H1 (cell line): ENCODE data around the gene NDUFV1. TPM values are rescaled to one million over a fixed set of nuclear protein-coding genes. Genes with fewer than 3 reads are reported as not detected.

Source experiments
- CTCF ChIA-PET: fragments of 300-600 bp; sonication (Branson Sonifier 250); formaldehyde crosslinking; loops from one replicate; lab custom pipeline; 2021; ENCODE audit not compliant: partially characterized antibody; lab: Charles Lee
- POLR2A ChIA-PET: fragments of 300-600 bp; sonication (Branson Sonifier 250); formaldehyde crosslinking; loops from one replicate; lab custom pipeline; 2021; ENCODE audit warnings: inconsistent platforms; ENCODE audit not compliant: partially characterized antibody; lab: Charles Lee
- DNase-seq, 2 experiments: peaks; one replicate each; pipeline versions ENCODE4 v3.0.0 to v3.0.0-alpha.2; 2010 to 2022; ENCODE audit warnings: low spot score in 2 of 2, low read depth in 1 of 2, mixed read lengths in 1 of 2
- FAIRE-seq: peaks from 2 replicates; lab custom pipeline; 2011; peaks lifted over from hg19 to GRCh38; lab: Jason Lieb, UNC
- H2AFZ ChIP-seq: 2 replicates; pipeline ENCODE4 v1.8.1; 2012; ENCODE audit warnings: low read length, inconsistent platforms
- H2AK5ac ChIP-seq: 2 replicates; pipeline ENCODE4 v1.6.1; 2013; ENCODE audit warnings: low read depth, low read length
- H2BK120ac ChIP-seq: replicated peaks from 2 replicates; pipeline ENCODE3; 2013; ENCODE audit warnings: low read depth, low read length, inconsistent platforms
- H2BK12ac ChIP-seq: 2 replicates; pipeline ENCODE4 v1.6.1; 2013; ENCODE audit warnings: low read depth, low read length
- H2BK15ac ChIP-seq: 2 replicates; pipeline ENCODE4 v1.6.1; 2013; ENCODE audit warnings: low read length
- H2BK20ac ChIP-seq: 2 replicates; pipeline ENCODE4 v1.6.1; 2013; ENCODE audit warnings: low read length
- H2BK5ac ChIP-seq: 2 replicates; pipeline ENCODE4 v1.6.1; 2013; ENCODE audit warnings: low read depth, low read length
- H3K14ac ChIP-seq: 2 replicates; pipeline ENCODE4 v1.6.1; 2013; ENCODE audit warnings: inconsistent platforms; ENCODE audit not compliant: insufficient read length
- H3K18ac ChIP-seq: 2 replicates; pipeline ENCODE4 v1.6.1; 2013; ENCODE audit warnings: low read length; ENCODE audit errors: extremely low read depth
- H3K23ac ChIP-seq: 2 replicates; pipeline ENCODE4 v1.6.1; 2013; ENCODE audit warnings: inconsistent platforms; ENCODE audit not compliant: insufficient read length
- H3K23me2 ChIP-seq: 2 replicates; pipeline ENCODE4 v1.6.1; 2013; ENCODE audit warnings: low read depth, low read length
- H3K27ac ChIP-seq: 2 replicates; pipeline ENCODE4 v1.6.1; 2011; ENCODE audit warnings: low read depth, low read length, inconsistent platforms
- H3K27me3 ChIP-seq, 4 experiments: replicated peaks in 1 of 4; 1 replicate in 1 of 4; 2 replicates in 3 of 4; pipeline versions ENCODE4 v1.6.1 to v1.8.1; 2011 to 2013; ENCODE audit warnings: low read length in 3 of 4, mild to moderate bottlenecking in 3 of 4, inconsistent platforms in 2 of 4, mixed read lengths in 2 of 4, moderate library complexity in 1 of 4; ENCODE audit not compliant: control insufficient read depth in 3 of 4, insufficient read depth in 3 of 4; ENCODE audit errors: extremely low read depth in 1 of 4
- H3K36me3 ChIP-seq, 4 experiments: 2 replicates each; pipeline versions ENCODE4 v1.6.1 to v1.8.1; 2011 to 2013; ENCODE audit warnings: mild to moderate bottlenecking in 4 of 4, low read length in 3 of 4, moderate library complexity in 2 of 4, control low read depth in 1 of 4, inconsistent platforms in 1 of 4; ENCODE audit not compliant: insufficient read depth in 4 of 4, control insufficient read depth in 2 of 4
- H3K4ac ChIP-seq: replicated peaks from 2 replicates; pipeline ENCODE3; 2013; ENCODE audit warnings: low read length, low read depth, mixed read lengths, inconsistent platforms; ENCODE audit not compliant: insufficient read length
- H3K4me1 ChIP-seq, 4 experiments: replicated peaks in 1 of 4; 1 replicate in 1 of 4; 2 replicates in 3 of 4; pipeline versions ENCODE4 v1.6.1 to v1.8.1; 2011 to 2013; ENCODE audit warnings: low read length in 3 of 4, inconsistent platforms in 2 of 4, mixed read lengths in 1 of 4; ENCODE audit not compliant: insufficient read depth in 4 of 4, control insufficient read depth in 3 of 4
- H3K4me2 ChIP-seq, 2 experiments: 2 replicates each; pipeline versions ENCODE4 v1.6.1 to v1.8.1; 2011 to 2013; ENCODE audit warnings: low read depth in 2 of 2, low read length in 2 of 2, control low read depth in 1 of 2, inconsistent platforms in 1 of 2, mild to moderate bottlenecking in 1 of 2; ENCODE audit not compliant: insufficient read depth in 1 of 2
- H3K4me3 ChIP-seq, 4 experiments: fragments of 200-600, 300-600 bp in 1 of 4; sonication (generic), shearing (Covaris generic), sonication (Bioruptor Twin) in 1 of 4; 2 replicates each; pipeline versions ENCODE4 v1.5.1 to v1.8.1; 2011 to 2016; ENCODE audit warnings: low read length in 4 of 4, low read depth in 3 of 4, control low read depth in 2 of 4, inconsistent platforms in 2 of 4, mild to moderate bottlenecking in 2 of 4, mixed read lengths in 1 of 4, moderate library complexity in 1 of 4; ENCODE audit not compliant: insufficient read depth in 2 of 4; ENCODE audit errors: extremely low read depth in 1 of 4
- H3K56ac ChIP-seq: replicated peaks from 2 replicates; pipeline ENCODE3; 2013; ENCODE audit warnings: low read depth, mild to moderate bottlenecking, mixed read lengths, low read length, inconsistent platforms; ENCODE audit not compliant: insufficient read length
- H3K79me1 ChIP-seq: 2 replicates; pipeline ENCODE4 v1.6.1; 2013; ENCODE audit warnings: low read depth, low read length, control low read depth
- H3K79me2 ChIP-seq, 2 experiments: 2 replicates each; pipeline versions ENCODE4 v1.6.1 to v1.8.1; 2012 to 2013; ENCODE audit warnings: low read length in 2 of 2, mild to moderate bottlenecking in 2 of 2, inconsistent platforms in 1 of 2; ENCODE audit not compliant: insufficient read depth in 2 of 2, control insufficient read depth in 1 of 2
- H3K9ac ChIP-seq, 4 experiments: replicated peaks in 1 of 4; 1 replicate in 1 of 4; 2 replicates in 3 of 4; pipeline versions ENCODE4 v1.6.1 to v1.8.1; 2011 to 2013; ENCODE audit warnings: low read depth in 3 of 4, low read length in 3 of 4, control low read depth in 2 of 4, mild to moderate bottlenecking in 2 of 4, moderate library complexity in 2 of 4, inconsistent platforms in 1 of 4; ENCODE audit errors: extremely low read depth in 1 of 4
- H3K9me3 ChIP-seq, 2 experiments: 2 replicates each; pipeline versions ENCODE4 v1.6.1 to v1.8.1; 2012 to 2013; ENCODE audit warnings: mild to moderate bottlenecking in 2 of 2, moderate library complexity in 2 of 2, control low read depth in 1 of 2, inconsistent platforms in 1 of 2, low read depth in 1 of 2, low read length in 1 of 2, mixed read lengths in 1 of 2; ENCODE audit not compliant: insufficient read depth in 2 of 2
- H4K20me1 ChIP-seq, 2 experiments: replicated peaks in 1 of 2; 2 replicates each; pipeline versions ENCODE3 to v1.8.1; 2011 to 2013; ENCODE audit warnings: inconsistent platforms in 2 of 2, low read length in 2 of 2, mild to moderate bottlenecking in 1 of 2; ENCODE audit not compliant: insufficient read depth in 2 of 2, control insufficient read depth in 1 of 2
- H4K5ac ChIP-seq: 2 replicates; pipeline ENCODE4 v1.6.1; 2013; ENCODE audit warnings: low read length, low read depth, mixed read lengths, inconsistent platforms; ENCODE audit not compliant: insufficient read length
- H4K8ac ChIP-seq: 2 replicates; pipeline ENCODE4 v1.8.0; 2013; ENCODE audit warnings: mild to moderate bottlenecking, moderate library complexity, low read length, inconsistent platforms; ENCODE audit not compliant: insufficient read depth; ENCODE audit errors: extremely low read depth
- H4K91ac ChIP-seq: replicated peaks from 2 replicates; pipeline ENCODE3; 2013; ENCODE audit warnings: low read length, mixed read lengths, inconsistent platforms; ENCODE audit not compliant: insufficient read length
- GABPA ChIP-seq: IDR thresholded peaks from 2 replicates; pipeline ENCODE4 v1.6.1; 2011; ENCODE audit warnings: mild to moderate bottlenecking, low read length, moderate library complexity, borderline replicate concordance; ENCODE audit not compliant: insufficient read depth
- NRF1 ChIP-seq: IDR thresholded peaks from 2 replicates; pipeline ENCODE4 v1.6.1; 2011; ENCODE audit warnings: mild to moderate bottlenecking, low read depth, low read length, improper control_type of control experiment
- TAF1 ChIP-seq: IDR thresholded peaks from 2 replicates; pipeline ENCODE4 v1.6.1; 2011; ENCODE audit warnings: mild to moderate bottlenecking, low read depth, low read length
- WGBS, 2 experiments: shearing (Covaris generic) in 1 of 2; methylation state at CpG; one replicate each; pipeline versions ENCODE4 v1.1.6 to v1.1.7; 2013 to 2015; ENCODE audit warnings: low lambda C conversion rate in 2 of 2, mixed read lengths in 2 of 2, inconsistent platforms in 1 of 2, low coverage in 1 of 2, missing lambda C conversion rate in 1 of 2; ENCODE audit not compliant: insufficient replicate concordance in 2 of 2, insufficient coverage in 1 of 2, insufficient read length in 1 of 2; ENCODE audit errors: extremely low coverage in 1 of 2, missing lambda C conversion rate in 1 of 2; 5-methylcytosine and 5-hydroxymethylcytosine counted together
- polyA plus RNA-seq, 7 experiments: library from polyadenylated mRNA; depleted of rRNA in 3 of 7; stranded (reverse) in 5 of 7; unstranded in 2 of 7; fragments of >200 nt in 5 of 7; fragments of 200-250 nt in 2 of 7; gene quantifications; 1 replicate in 5 of 7; 2 replicates in 1 of 7; 4 replicates in 1 of 7; pipeline versions ENCODE4 v1.2.1 to v1.2.3, GENCODE V29; 2011 to 2013; ENCODE audit warnings: missing spikeins in 2 of 7, mixed read lengths in 2 of 7
- total RNA-seq: library from RNA; stranded (reverse); fragmentation: NEBNext Ultra II Directional; extraction: Animal tissue kit (Norgen Biotek cat#: 25700); gene quantifications from 2 replicates; pipeline ENCODE4 v1.2.1, GENCODE V29; 2021

The NDUFV1 gene
- total and polyA plus RNA-seq, 2 of the 8 experiments (the other 6 are each of a cell fraction or from before 2014, with no cell fraction given) = 125 to 131 TPM

- Histone ChIP-seq H3K36me3 (no peaks in the 10 kb centered on the region), H4K91ac (no peak overlapping the region), H2BK5ac (no peak overlapping the region), H3K9ac (no peak overlapping the region), H3K9me3 (peaks cover 0 to 4% of the 10 kb centered on the region in 2 experiments; a peak in 1 of 4 replicates), H2AK5ac (no peak overlapping the region), H3K79me2 (no peaks in the 10 kb centered on the region), H3K56ac (no peak overlapping the region), H3K4me1 (peaks cover 0 to 3% (median 1%) of the 10 kb centered on the region in 4 experiments; a peak in 1 of 7 replicates), H3K14ac (no peak overlapping the region), H3K27me3 (peaks cover 0 to 2% (median 0%) of the 10 kb centered on the region in 4 experiments; a peak in 1 of 7 replicates), H3K4me3 (no peak overlapping the region), H3K23me2 (no peaks in the 10 kb centered on the region), H2BK15ac (no peak overlapping the region), H2BK120ac (no peak overlapping the region), H3K23ac (no peak overlapping the region), H3K18ac (no peak overlapping the region), H4K8ac (no peak overlapping the region), H2BK20ac (no peak overlapping the region), H2BK12ac (no peak overlapping the region), H3K4me2 (no peak overlapping the region), H3K27ac (no peak overlapping the region), H3K4ac (no peak overlapping the region), H4K20me1 (no peaks in the 10 kb centered on the region), H2AFZ (no peak overlapping the region), H4K5ac (no peak overlapping the region), H3K79me1 (no peaks in the 10 kb centered on the region)
- ChIA-PET CTCF (interaction anchor here (1.1 to 10.9 kb wide), 2 partner anchors 8 to 40 kb away, joined by 4 to 97 read pairs; partner anchors contain the start of gene GSTP1), POLR2A (interaction anchor here (3.9 to 5.0 kb wide), 2 partner anchors 9 to 53 kb away, joined by 21 to 35 read pairs; partner anchors contain the start of gene GSTP1)
- WGBS, 2 experiments = 67% methylated on average over 3 of the region's 3 CpGs; no CpG with 5 or more reads in 1 of the 2 experiments
- DNase-seq (no peak), FAIRE-seq (no peak)
- TF ChIP-seq NRF1 (no peak), GABPA (no peak), TAF1 (no peak)
These were observed 31.8 kb upstream of the NDUFV1 start for GRCh38 chr11:67574938-67575337.
